HG03520 (cell line): ENCODE results near the gene CNTROB.

Experiments
- ATAC-seq: cut with Tn5 transposase; IDR thresholded peaks from one replicate; pipeline ENCODE4 v1.9.1; 2021; ENCODE audit warnings: mild to moderate bottlenecking, moderate library complexity; ENCODE audit not compliant: unreplicated experiment

CNTROB gene

DNA sequence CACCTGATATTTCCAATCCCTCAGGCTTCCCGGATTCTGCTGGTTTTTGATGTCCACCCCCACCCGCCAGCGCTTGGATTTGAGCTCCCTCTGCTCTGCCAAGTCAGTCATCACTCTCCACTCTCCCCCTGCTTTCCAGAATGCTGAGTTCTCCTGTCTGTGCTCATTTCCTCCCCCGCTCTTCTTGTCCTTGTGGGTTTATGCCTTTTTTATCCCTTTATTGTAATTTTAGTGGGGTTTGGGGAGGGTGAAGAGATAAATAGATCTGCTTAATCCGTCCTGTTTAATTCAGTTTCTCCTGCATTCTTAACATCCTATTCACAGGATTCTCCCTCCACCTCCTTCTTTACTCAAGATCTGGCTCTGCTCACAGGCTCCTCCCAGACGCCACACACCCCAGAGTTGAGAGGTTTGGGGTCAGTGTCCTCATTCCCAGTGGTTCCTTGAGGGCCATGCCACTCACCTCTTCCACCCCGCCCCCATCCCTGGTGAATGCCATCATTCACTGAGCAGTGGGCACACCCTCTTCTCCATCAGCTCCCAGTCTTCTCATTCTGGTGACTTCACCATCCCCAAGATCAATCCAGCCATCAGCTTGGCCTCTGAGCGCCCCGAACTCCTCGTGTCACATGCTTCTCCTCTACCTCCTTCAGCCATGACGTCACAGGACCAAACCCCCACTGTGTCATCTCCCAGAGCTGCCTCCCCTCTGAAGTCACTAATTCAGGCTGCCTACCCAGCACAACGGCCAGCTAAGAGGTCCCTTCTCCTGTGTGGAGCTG lies 55.3 kb downstream of the CNTROB start:
- ATAC-seq: no peak

DNA sequence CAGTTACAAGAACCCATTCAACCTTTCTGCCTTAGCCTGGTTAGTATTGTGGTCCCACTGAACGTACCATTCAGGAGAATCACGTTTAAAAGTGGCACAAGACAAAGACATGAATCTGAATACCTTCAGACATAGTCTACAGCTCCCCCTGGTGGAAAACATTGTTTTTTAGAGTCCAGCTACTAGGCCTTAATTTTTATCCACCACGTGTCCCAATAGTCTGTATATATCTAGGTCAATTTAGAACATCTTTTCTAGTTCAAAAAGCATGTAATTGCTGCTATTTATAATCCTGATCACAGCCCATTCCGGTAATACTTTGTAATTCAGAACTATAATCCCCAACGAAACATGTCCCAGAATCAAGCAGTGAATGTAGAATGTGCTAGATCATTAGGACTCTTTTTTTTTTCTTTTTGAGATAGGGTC lies 56.8 kb downstream of the CNTROB start:
- no peak for ATAC-seq

DNA sequence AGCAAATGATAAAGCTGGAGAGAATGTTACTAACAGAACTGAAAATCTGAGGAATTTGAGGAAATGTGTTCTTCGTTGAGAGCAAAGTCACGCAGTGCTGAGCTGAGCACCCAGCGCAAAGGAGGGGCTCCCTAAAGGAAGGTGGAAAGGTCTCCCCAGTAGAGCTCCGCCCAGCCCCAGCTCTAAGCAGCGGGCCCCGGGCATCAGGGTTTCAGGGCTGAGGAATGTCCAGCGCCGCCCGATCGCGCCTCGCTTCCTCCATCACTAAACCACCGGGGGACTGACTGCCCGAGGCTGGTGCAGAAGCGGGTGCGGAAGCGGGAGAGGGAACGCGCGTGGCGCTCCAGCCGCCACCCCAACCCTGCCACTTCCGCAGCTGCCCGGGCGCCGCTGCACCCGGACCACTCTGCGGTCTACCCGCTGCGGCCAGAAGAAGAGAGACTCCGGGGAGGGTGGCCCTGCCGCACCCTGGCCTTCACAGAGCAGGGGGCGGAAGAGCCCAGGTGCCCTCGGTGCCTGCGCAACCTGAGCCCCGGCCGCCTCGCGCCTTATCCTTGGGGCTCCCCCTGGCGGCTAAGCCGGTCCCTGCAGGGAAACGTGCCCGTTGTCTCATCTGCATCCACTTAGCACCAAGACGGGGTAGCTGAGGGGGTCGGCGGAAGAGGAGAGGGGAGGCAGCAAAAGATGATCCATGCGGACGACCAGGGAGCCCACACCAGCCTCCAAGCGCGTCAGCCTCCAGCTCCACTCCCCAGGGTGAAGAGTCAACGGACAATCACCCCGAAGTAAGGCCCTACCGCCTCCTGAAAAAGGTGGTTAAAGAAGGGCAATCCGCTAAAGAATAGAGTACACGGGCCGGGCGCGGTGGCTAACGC lies 58.0 kb downstream of the CNTROB start:
- ATAC-seq: no peak

DNA sequence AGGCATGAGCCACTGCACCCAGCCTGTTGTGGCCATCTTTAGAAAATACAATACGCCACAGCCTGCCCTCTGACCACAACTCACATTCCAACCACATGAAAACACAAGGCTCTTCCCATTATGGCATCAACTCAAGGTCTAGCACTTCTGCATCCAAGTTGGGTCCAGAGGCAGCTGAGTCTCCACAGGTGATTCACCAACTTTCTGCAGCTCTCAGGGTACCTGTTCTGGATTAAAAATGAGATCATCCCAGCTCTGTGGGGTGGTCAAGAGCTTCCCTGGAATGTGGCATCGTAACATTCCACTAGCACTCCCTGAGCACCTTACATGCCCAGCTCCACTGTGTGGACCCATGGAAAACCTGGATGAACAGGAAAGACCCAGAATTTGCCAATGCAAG lies 60.5 kb downstream of the CNTROB start:
- ATAC-seq: no peak

DNA sequence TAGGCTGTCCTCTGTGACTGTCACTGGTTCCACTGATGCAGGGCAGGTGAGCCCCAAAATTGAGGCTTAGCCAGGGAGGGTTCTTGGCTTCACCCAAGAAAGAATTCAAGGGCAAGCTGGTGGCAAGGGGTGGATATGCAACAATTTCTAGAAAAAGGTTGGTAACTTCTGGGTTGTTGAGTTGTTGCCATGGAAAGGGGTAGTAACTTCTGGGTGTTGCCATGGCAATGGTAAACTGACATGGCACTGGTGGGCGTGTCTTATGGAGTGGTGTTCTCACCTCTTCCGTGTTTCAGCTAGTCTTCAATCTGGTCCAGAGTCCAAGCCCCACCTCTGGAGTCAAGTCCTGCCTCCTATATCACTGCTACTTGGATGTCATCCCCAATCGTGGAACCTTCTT lies 60.9 kb downstream of the CNTROB start:
- ATAC-seq: no peak

DNA sequence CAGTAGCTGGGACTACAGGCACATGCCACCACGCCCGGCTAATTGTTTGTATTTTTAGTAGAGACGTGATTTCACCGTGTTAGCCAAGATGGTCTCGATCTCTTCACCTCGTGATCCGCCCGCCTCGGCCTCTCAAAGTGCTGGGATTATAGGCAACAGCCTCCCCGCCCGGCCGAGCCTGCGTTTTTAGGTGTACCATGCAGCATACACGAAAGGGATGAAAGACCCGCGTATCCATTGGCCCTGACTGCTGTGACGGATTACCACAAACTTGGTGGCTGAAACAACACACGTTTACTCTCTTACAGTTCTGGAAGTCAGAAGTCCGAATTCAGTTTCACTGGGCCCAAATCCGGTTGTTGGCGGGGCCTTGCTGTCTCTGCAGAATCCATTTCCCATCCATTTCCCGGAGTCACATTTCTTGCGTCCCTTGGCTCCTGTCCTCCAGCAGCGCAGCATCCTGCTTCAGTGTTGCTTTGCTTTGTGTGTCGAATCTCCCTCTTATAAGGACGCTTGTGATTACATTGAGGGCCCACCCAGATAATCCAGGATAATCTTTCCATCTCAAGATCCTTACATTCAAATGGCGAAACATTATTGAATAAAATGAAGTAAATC lies 62.1 kb downstream of the CNTROB start:
- ATAC-seq: no peak

DNA sequence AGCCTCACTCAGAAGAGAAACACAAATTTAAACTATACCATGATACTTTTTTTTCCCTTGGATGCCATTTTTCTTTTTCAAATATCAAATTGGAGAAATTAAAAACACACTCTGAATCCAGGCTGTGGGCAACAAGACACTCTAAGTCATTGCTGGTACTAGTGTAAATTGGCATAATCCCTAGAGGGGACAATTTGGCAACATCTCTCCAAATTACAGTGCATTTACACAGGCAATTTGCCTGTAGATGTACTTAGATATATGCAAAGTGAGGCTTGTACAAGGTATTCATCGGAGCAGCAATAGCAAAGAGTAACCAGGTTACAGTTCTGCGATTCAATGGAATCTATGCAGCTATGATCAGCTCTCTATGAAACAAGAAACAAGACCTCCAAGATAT lies 63.7 kb downstream of the CNTROB start:
- no peak for ATAC-seq

DNA sequence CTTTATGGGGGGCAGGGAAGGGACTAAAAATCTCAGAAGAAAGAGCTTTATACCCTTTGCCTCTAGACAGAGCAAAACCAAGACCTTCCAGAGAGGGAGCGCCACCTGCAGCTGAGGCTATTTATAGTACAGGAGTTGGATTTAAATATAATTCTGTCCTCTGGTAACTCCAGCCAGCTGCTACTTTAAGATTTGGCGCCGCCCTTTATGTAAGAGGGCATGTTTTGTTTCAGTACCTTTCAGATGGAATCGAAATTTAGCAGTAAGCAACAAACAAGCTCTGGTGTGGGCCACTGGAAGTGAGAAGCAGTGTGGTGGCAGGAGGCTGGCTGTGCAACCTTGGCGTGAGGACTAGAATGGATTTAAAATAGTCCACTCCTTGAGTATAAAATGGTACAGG lies 65.2 kb downstream of the CNTROB start:
- ATAC-seq: no peak
